Stimulated activated naive CD8-positive, alpha-beta T cell treated with anti-CD3 and anti-CD28 coated beads, Interleukin-15, amount 100 ng/mL, for 72 hours (primary cell): Measurements from ENCODE around the gene CHST12.

Experiments used
- ATAC-seq: fragments of 150-1000 bp; cut with Tn5 transposase; 2 replicates; pipeline ENCODE4 v1.10.0; 2021; ENCODE audit warnings: mild to moderate bottlenecking, moderate library complexity
- DNase-seq, 2 donors: peaks; one replicate each; pipeline ENCODE4 v3.0.0; 2021 to 2022
- H3K27ac Mint-ChIP-seq, 2 donors: one replicate each; pipeline ENCODE4 v1.8.0; 2022; ENCODE audit warnings: mild to moderate bottlenecking in 2 of 2, mixed read lengths in 2 of 2, moderate library complexity in 2 of 2
- H3K27me3 Mint-ChIP-seq: one replicate; pipeline ENCODE4 v1.8.0; 2022; ENCODE audit warnings: mixed read lengths
- H3K4me1 Mint-ChIP-seq: one replicate; pipeline ENCODE4 v1.8.0; 2022; ENCODE audit warnings: mild to moderate bottlenecking, mixed read lengths
- H3K4me3 Mint-ChIP-seq, 2 donors: one replicate each; pipeline ENCODE4 v1.8.0; 2022; ENCODE audit warnings: mild to moderate bottlenecking in 2 of 2, mixed read lengths in 2 of 2, moderate library complexity in 1 of 2
- H3K9me3 Mint-ChIP-seq, 2 donors: one replicate each; pipeline ENCODE4 v1.8.0; 2022; ENCODE audit warnings: mixed read lengths in 2 of 2

CHST12 gene

DNA sequence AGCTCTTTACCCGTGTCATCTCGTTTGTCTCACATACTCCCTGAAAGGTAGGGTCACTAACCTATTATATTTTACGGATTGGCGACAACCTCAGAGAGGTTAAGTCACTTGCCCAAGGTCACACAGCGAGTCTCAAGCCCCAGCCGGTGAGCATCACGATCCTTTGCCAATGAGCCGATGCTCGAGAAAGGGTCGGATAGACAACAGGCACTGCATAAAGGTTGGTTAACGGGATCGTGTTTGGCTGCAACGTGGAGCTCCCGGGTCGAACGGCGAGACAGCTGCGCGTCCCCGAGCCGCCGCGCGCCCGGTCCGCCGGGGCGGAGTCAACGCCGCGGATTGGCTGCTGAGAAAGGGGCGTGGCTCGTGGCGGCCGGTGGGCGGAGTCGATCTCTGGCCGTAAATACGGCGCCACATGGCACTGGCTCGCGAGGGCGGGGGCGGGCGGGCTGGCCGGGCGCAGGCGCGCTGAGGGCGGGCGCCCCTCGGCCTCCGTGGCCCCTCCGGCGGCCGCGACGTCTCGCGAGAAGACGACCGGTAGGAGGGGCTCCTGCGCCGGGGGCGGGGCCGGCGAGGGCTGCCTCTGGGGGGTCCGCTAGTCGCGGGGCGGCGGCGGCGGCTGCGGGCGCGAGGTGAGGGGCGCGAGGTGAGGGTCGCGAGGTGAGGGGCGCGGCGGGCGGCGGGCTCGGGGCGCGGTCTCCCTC is at the start of gene CHST12:
Gene CHST12 (plus strand): TSS at position 598 of the 704 bp plus-strand sequence. CDS start 29,029 bp downstream, outside the sequence.
- H3K4me1 Mint-ChIP-seq = peaks cover 54% of the 10 kb centered on the region
- peak within 1 kb of the TSS in 1 of 2 donors; percentile 92 for H3K27ac Mint-ChIP-seq
- H3K9me3 Mint-ChIP-seq = no peaks in the 10 kb centered on the region
- H3K27me3 Mint-ChIP-seq = peaks cover 10% of the 10 kb centered on the region
- DNase-seq (peak; percentile 95 to 96), ATAC-seq (peak; percentile 55)
- peak within 1 kb of the TSS; percentile 85 to 87 for H3K4me3 Mint-ChIP-seq

DNA sequence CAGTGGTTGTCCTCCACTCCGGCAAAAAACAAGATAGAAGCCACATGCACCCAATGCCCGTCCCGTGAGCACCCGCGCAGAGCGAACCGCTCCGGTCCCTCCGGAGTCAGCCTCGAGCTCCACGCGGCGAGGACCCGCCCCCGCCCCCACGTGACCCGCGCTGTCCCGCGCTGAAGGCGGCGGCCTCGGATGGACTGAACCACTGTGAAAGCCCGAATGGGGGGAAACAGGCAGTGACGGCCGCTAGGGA is 49.5 kb upstream of the CHST12 start:
- Mint-ChIP-seq H3K4me1 (peaks cover 49% of the 10 kb centered on the region), H3K4me3 (peak overlapping the region; percentile 87 to 97), H3K27ac (peak overlapping the region; percentile 100), H3K9me3 (no peaks in the 10 kb centered on the region), H3K27me3 (no peaks in the 10 kb centered on the region)
- ATAC-seq = peak; percentile 80
- peak in 1 of 2 donors; percentile 91 for DNase-seq

DNA sequence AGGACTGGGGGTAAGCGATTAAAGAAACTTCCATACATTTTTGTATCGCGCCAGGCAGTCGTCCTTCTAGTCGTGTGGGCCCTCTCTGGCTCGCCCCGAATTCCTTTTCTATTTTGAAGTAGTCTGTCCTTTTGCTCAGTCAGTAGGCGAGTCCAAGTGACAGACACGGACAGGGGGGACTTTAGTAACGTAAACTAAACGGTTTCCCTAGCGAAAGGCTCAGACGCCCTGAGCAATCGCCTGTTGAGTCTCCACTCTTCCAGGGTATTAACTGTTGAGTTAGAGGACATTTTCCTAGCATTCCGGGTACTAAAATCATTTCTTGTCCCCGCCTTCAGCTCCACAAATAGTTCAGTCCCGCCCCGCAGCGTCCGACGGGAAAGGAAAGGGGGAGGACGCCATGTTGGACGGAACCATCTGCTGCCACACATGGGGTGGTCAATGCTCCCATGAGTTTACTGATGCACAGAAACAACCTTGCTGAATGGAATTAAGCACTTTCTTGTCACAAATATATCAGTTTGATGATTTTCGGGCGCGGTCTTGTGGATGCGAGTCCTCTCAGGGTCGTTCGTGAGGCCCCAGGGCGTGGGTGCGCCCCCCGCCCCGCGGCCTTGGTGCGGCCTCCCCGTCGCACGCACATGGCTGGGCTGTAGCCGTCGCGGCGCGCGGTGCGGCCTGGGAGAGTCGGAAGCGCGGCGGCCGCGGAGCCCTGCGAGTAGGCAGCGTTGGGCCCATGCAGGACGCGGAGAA is 49.0 kb upstream of the CHST12 start, which contains the start of gene EIF3B:
Gene EIF3B (plus strand): TSS at position 642 of the 753 bp plus-strand sequence. CDS start 95 bp downstream, at position 737.
- Mint-ChIP-seq H3K9me3 (no peaks in the 10 kb centered on the region), H3K27me3 (no peaks in the 10 kb centered on the region), H3K4me1 (peaks cover 54% of the 10 kb centered on the region), H3K27ac (peak within 1 kb of the TSS; percentile 100), H3K4me3 (peak within 1 kb of the TSS; percentile 87 to 97)
- DNase-seq (peak; percentile 90), ATAC-seq (peak; percentile 95)

GRCh38 chr7:2354939-2355704 is 48.3 kb upstream of the CHST12 start:
- DNase-seq = peak; percentile 35

GRCh38 chr7:2355705-2356008 is 47.8 kb upstream of the CHST12 start:
- DNase-seq (no peak), ATAC-seq (no peak)
- peak overlapping the region; percentile 83 to 87 for H3K4me3 Mint-ChIP-seq
- peaks cover 64% of the 10 kb centered on the region for H3K4me1 Mint-ChIP-seq
- no peaks in the 10 kb centered on the region for H3K9me3 Mint-ChIP-seq
- H3K27ac Mint-ChIP-seq = peak overlapping the region; percentile 96 to 97
- H3K27me3 Mint-ChIP-seq = no peaks in the 10 kb centered on the region

More at GRCh38 chr7:2354939-2355704, 48.3 kb upstream of the CHST12 start:
- Mint-ChIP-seq H3K27me3 (no peaks in the 10 kb centered on the region), H3K27ac (peak overlapping the region; percentile 97 to 100), H3K9me3 (no peaks in the 10 kb centered on the region), H3K4me3 (peak overlapping the region; percentile 87 to 97), H3K4me1 (peaks cover 62% of the 10 kb centered on the region)
- ATAC-seq = peak; percentile 40

GRCh38 chr7:2357165-2357564 is 46.2 kb upstream of the CHST12 start:
- Mint-ChIP-seq H3K27ac (no peak overlapping the region), H3K27me3 (no peaks in the 10 kb centered on the region), H3K4me3 (peak overlapping the region; percentile 16 to 52), H3K9me3 (no peaks in the 10 kb centered on the region), H3K4me1 (peaks cover 63% of the 10 kb centered on the region)
- DNase-seq (no peak), ATAC-seq (no peak)

DNA sequence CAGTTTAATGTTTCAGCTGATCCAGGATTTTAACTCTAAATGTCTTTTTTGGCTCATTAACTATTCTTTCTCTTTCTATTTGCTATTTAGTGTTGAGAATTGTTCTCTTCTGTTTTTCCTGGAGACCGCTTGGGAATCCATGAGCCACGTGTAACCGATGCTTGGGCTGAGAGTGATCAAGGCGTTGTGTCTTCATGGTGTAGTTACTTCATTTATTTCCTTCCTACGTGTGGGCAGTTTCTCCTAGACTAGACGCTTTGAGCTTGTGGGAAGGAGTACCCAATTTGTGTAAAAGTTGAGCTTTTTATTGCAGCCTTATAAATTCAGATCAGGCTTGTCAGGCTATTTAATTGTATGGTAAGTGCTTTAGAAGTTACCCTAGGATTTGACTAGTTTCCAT is 45.8 kb upstream of the CHST12 start:
- DNase-seq = no peak
- peak overlapping the region; percentile 16 to 38 for H3K4me3 Mint-ChIP-seq

GRCh38 chr7:2358968-2359527 is 44.4 kb upstream of the CHST12 start:
- DNase-seq = no peak

More for the DNA sequence above, 45.8 kb upstream of the CHST12 start:
- peaks cover 59% of the 10 kb centered on the region for H3K4me1 Mint-ChIP-seq
- no peaks in the 10 kb centered on the region for H3K27me3 Mint-ChIP-seq
- ATAC-seq = no peak
- no peaks in the 10 kb centered on the region for H3K9me3 Mint-ChIP-seq
- H3K27ac Mint-ChIP-seq = no peak overlapping the region

GRCh38 chr7:2359610-2360009 is 43.8 kb upstream of the CHST12 start:
- Mint-ChIP-seq H3K27ac (peak overlapping the region in 1 of 2 donors; percentile 93), H3K27me3 (no peaks in the 10 kb centered on the region), H3K4me3 (no peak overlapping the region), H3K4me1 (peaks cover 45% of the 10 kb centered on the region), H3K9me3 (no peaks in the 10 kb centered on the region)
- ATAC-seq = no peak
- no peak for DNase-seq

More at GRCh38 chr7:2358968-2359527, 44.4 kb upstream of the CHST12 start:
- no peak overlapping the region for H3K4me3 Mint-ChIP-seq
- peak overlapping the region; percentile 61 to 93 for H3K27ac Mint-ChIP-seq
- ATAC-seq = no peak
- H3K27me3 Mint-ChIP-seq = no peaks in the 10 kb centered on the region
- H3K4me1 Mint-ChIP-seq = peaks cover 45% of the 10 kb centered on the region
- no peaks in the 10 kb centered on the region for H3K9me3 Mint-ChIP-seq

DNA sequence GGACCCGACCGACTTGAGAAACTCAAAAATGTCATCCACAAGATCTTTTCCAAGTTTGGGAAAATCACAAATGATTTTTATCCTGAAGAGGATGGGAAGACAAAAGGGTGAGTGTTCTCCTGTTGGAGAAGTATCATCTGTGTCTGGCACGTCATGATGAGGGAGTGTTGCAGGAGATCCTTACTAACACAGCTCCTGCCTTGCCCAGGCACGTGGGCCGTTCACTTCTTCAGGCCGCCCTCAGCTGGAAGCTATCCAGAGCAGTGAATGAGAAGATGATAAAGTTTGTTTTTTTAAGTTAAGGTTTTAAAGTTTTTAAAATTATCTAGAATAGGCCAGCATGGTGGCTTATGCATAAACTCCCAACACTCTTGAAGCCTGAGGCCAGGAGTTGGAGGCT is 42.6 kb upstream of the CHST12 start:
- DNase-seq = no peak
- H3K4me1 Mint-ChIP-seq = peaks cover 50% of the 10 kb centered on the region
- ATAC-seq = no peak
- H3K9me3 Mint-ChIP-seq = no peaks in the 10 kb centered on the region
- H3K27ac Mint-ChIP-seq = peak overlapping the region in 1 of 2 donors; percentile 83
- no peaks in the 10 kb centered on the region for H3K27me3 Mint-ChIP-seq
- H3K4me3 Mint-ChIP-seq = no peak overlapping the region

- peaks cover 33% of the 10 kb centered on the region for H3K4me1 Mint-ChIP-seq
- no peaks in the 10 kb centered on the region for H3K27me3 Mint-ChIP-seq
- H3K4me3 Mint-ChIP-seq = no peak overlapping the region
- no peak overlapping the region for H3K27ac Mint-ChIP-seq
- no peaks in the 10 kb centered on the region for H3K9me3 Mint-ChIP-seq
- DNase-seq = no peak
- ATAC-seq = no peak
Measured at GRCh38 chr7:2362385-2363088, 40.9 kb upstream of the CHST12 start.

DNA sequence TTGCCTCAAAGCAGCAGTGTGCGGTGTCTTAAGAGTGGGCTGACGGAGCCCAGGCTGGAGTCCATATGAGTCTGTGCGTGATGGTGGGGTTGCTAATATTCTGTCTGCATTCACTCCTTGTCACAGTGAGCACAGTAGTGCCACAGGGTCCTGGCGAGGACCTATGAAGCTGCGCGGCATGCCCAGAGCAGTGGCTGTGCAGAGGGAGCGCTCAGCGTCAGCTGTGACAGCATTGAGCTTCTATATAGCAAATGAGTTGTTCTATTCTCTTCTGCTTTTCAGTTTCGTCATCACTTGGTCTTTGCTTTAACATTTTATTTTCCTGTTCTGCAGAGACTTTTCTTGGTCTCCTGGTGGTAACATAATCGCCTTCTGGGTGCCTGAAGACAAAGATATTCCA is 34.3 kb upstream of the CHST12 start:
- H3K27ac Mint-ChIP-seq = no peak overlapping the region

DNA sequence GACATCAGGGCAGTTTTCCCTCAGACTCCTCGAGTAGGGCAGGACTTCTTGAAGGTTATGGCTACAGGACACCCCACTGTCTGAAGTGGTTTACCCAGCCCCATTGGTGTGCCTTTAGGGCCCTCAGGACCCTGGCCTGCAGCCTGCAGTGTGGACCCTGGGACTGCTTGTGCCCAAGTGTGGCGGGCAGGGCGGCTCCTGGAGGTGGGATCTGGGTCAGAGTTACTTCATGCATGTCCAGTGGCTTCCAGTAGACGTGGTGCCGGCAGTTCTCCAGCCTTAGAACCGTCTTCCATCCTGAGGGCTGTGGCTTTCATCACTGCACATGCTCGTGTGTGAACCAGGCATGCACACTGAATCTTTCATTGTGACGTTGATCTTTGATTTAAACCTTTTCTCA is 32.1 kb upstream of the CHST12 start:
- no peak overlapping the region for H3K27ac Mint-ChIP-seq
- H3K4me1 Mint-ChIP-seq = no peaks in the 10 kb centered on the region
- no peaks in the 10 kb centered on the region for H3K27me3 Mint-ChIP-seq
- DNase-seq = no peak
- no peak overlapping the region for H3K4me3 Mint-ChIP-seq
- H3K9me3 Mint-ChIP-seq = no peaks in the 10 kb centered on the region
- no peak for ATAC-seq

More for the DNA sequence above, 34.3 kb upstream of the CHST12 start:
- no peak for DNase-seq
- H3K9me3 Mint-ChIP-seq = no peaks in the 10 kb centered on the region
- no peaks in the 10 kb centered on the region for H3K27me3 Mint-ChIP-seq
- no peak overlapping the region for H3K4me3 Mint-ChIP-seq
- no peak for ATAC-seq
- peaks cover 5% of the 10 kb centered on the region for H3K4me1 Mint-ChIP-seq

- H3K27me3 Mint-ChIP-seq = no peaks in the 10 kb centered on the region
- H3K9me3 Mint-ChIP-seq = no peaks in the 10 kb centered on the region
- H3K27ac Mint-ChIP-seq = peak overlapping the region in 1 of 2 donors; percentile 88
- no peak overlapping the region for H3K4me3 Mint-ChIP-seq
- ATAC-seq (no peak), DNase-seq (no peak)
- H3K4me1 Mint-ChIP-seq = peaks cover 7% of the 10 kb centered on the region
Measured at GRCh38 chr7:2372724-2373123, 30.7 kb upstream of the CHST12 start.

GRCh38 chr7:2373124-2373556 is 30.3 kb upstream of the CHST12 start:
- Mint-ChIP-seq H3K27ac (peak overlapping the region in 1 of 2 donors; percentile 86), H3K4me3 (no peak overlapping the region)
- peak; percentile 31 for ATAC-seq

More at GRCh38 chr7:2373124-2373556, 30.3 kb upstream of the CHST12 start:
- Mint-ChIP-seq H3K9me3 (no peaks in the 10 kb centered on the region), H3K27me3 (no peaks in the 10 kb centered on the region), H3K4me1 (peaks cover 11% of the 10 kb centered on the region)
- DNase-seq = no peak
